ENCODE data around the gene KCNJ4.
A peak's percentile ranks its signal among the peaks of the same experiment; 100 is the strongest.
"Not testable (repeated sequence)": the region's sequence is repeated elsewhere in the genome, so short reads cannot be mapped to it uniquely, and the experiment has no call there.

Gene KCNJ4

GRCh38 chr22:38386918-38387317 is 68.1 kb downstream of the KCNJ4 start:
- not testable (repeated sequence) for H3K4me3 ChIP-seq (ENCODE audit: low read depth, low read length); H2BK12ac ChIP-seq (ENCODE audit: low read length); H3K79me2 ChIP-seq (ENCODE audit: control insufficient read depth, insufficient read depth, low read length, poor library complexity); H3K9me3 ChIP-seq (ENCODE audit: insufficient read depth, low read depth, low read length); H2BK5ac ChIP-seq (ENCODE audit: low read depth, low read length, poor library complexity); H3K27me3 ChIP-seq (ENCODE audit: insufficient read depth, low read length); H4K8ac ChIP-seq (ENCODE audit: low read depth, low read length); H3K79me1 ChIP-seq (ENCODE audit: low read length); H3K27ac ChIP-seq (ENCODE audit: low read depth, low read length); H3K4me2 ChIP-seq (ENCODE audit: low read length); H4K12ac ChIP-seq (ENCODE audit: low read depth, low read length); H2BK120ac ChIP-seq (ENCODE audit: insufficient read depth, low read length, poor library complexity); H4K91ac ChIP-seq (ENCODE audit: low read depth, low read length); H2AFZ ChIP-seq (ENCODE audit: insufficient read depth, low read length, poor library complexity); H3K36me3 ChIP-seq (ENCODE audit: control insufficient read depth in 1 of 2, insufficient read depth in 2 of 2, low read length in 2 of 2); H3K18ac ChIP-seq (ENCODE audit: low read length); H3K14ac ChIP-seq (ENCODE audit: low read length); H3K9ac ChIP-seq (ENCODE audit: low read length); H3K4ac ChIP-seq (ENCODE audit: low read depth, low read length); H3K4me1 ChIP-seq (ENCODE audit: control insufficient read depth in 1 of 2, insufficient read depth in 2 of 2, low read length in 2 of 2); H2AK5ac ChIP-seq (ENCODE audit: low read length); H3K23ac ChIP-seq (ENCODE audit: low read length)
- WGBS (ENCODE audit: extremely low coverage, insufficient coverage, insufficient read length), result no CpG with 5 or more reads among the region's 5 CpGs
- peak in 1 of 2 donors; percentile 16 for DNase-seq

- H3K27me3 ChIP-seq (ENCODE audit: insufficient read depth, low read length), result no peaks in the 10 kb centered on the region
- no peak overlapping the region for H3K14ac ChIP-seq (ENCODE audit: low read length)
- H2BK12ac ChIP-seq (ENCODE audit: low read length), result no peak overlapping the region
- no peak overlapping the region for H2AK5ac ChIP-seq (ENCODE audit: low read length)
- H3K4me2 ChIP-seq (ENCODE audit: low read length), result no peak overlapping the region
- H4K12ac ChIP-seq (ENCODE audit: low read depth, low read length), result no peak overlapping the region
- no peak overlapping the region for H4K8ac ChIP-seq (ENCODE audit: low read depth, low read length)
- no peak overlapping the region for H4K91ac ChIP-seq (ENCODE audit: low read depth, low read length)
- H3K4ac ChIP-seq (ENCODE audit: low read depth, low read length), result peak overlapping the region; percentile 1
- no peak overlapping the region for H3K4me3 ChIP-seq (ENCODE audit: low read depth, low read length)
- H3K79me2 ChIP-seq (ENCODE audit: control insufficient read depth, insufficient read depth, low read length, poor library complexity), result peaks cover 4% of the 10 kb centered on the region
- DNase-seq, result no peak
- no peak overlapping the region for H3K27ac ChIP-seq (ENCODE audit: low read depth, low read length)
- H3K9me3 ChIP-seq (ENCODE audit: insufficient read depth, low read depth, low read length), result no peaks in the 10 kb centered on the region
- no peak overlapping the region for H3K9ac ChIP-seq (ENCODE audit: low read length)
- H3K4me1 ChIP-seq (ENCODE audit: control insufficient read depth in 1 of 2, insufficient read depth in 2 of 2, low read length in 2 of 2), result no peaks in the 10 kb centered on the region
- peaks cover 4 to 10% of the 10 kb centered on the region in 2 experiments for H3K36me3 ChIP-seq (ENCODE audit: control insufficient read depth in 1 of 2, insufficient read depth in 2 of 2, low read length in 2 of 2)
- H2BK5ac ChIP-seq (ENCODE audit: low read depth, low read length, poor library complexity), result no peak overlapping the region
- H3K79me1 ChIP-seq (ENCODE audit: low read length), result no peaks in the 10 kb centered on the region
- H2AFZ ChIP-seq (ENCODE audit: insufficient read depth, low read length, poor library complexity), result no peak overlapping the region
- WGBS (ENCODE audit: extremely low coverage, insufficient coverage, insufficient read length), result no CpG with 5 or more reads among the region's 2 CpGs
- H3K23ac ChIP-seq (ENCODE audit: low read length), result no peak overlapping the region
- H3K18ac ChIP-seq (ENCODE audit: low read length), result no peak overlapping the region
- H2BK120ac ChIP-seq (ENCODE audit: insufficient read depth, low read length, poor library complexity), result no peak overlapping the region
These were observed 71.6 kb downstream of the KCNJ4 start for GRCh38 chr22:38383417-38383816.

GRCh38 chr22:38381371-38381770 is 73.6 kb downstream of the KCNJ4 start:
- H3K4me1 ChIP-seq (ENCODE audit: control insufficient read depth in 1 of 2, insufficient read depth in 2 of 2, low read length in 2 of 2); H3K79me1 ChIP-seq (ENCODE audit: low read length); H2BK12ac ChIP-seq (ENCODE audit: low read length); H2AFZ ChIP-seq (ENCODE audit: insufficient read depth, low read length, poor library complexity); H3K27ac ChIP-seq (ENCODE audit: low read depth, low read length); H4K8ac ChIP-seq (ENCODE audit: low read depth, low read length); H3K18ac ChIP-seq (ENCODE audit: low read length); H2BK120ac ChIP-seq (ENCODE audit: insufficient read depth, low read length, poor library complexity); H2BK5ac ChIP-seq (ENCODE audit: low read depth, low read length, poor library complexity); H2AK5ac ChIP-seq (ENCODE audit: low read length); H4K12ac ChIP-seq (ENCODE audit: low read depth, low read length); H3K14ac ChIP-seq (ENCODE audit: low read length); H3K79me2 ChIP-seq (ENCODE audit: control insufficient read depth, insufficient read depth, low read length, poor library complexity); H3K4me3 ChIP-seq (ENCODE audit: low read depth, low read length); H3K4me2 ChIP-seq (ENCODE audit: low read length); H3K9ac ChIP-seq (ENCODE audit: low read length); H3K27me3 ChIP-seq (ENCODE audit: insufficient read depth, low read length); H3K4ac ChIP-seq (ENCODE audit: low read depth, low read length); H3K9me3 ChIP-seq (ENCODE audit: insufficient read depth, low read depth, low read length); H4K91ac ChIP-seq (ENCODE audit: low read depth, low read length); DNase-seq; H3K23ac ChIP-seq (ENCODE audit: low read length): not testable (repeated sequence)
- WGBS (ENCODE audit: extremely low coverage, insufficient coverage, insufficient read length), result no CpG with 5 or more reads among the region's 3 CpGs
- H3K36me3 ChIP-seq (ENCODE audit: control insufficient read depth in 1 of 2, insufficient read depth in 2 of 2, low read length in 2 of 2), result peaks cover 4 to 10% of the 10 kb centered on the region in 2 experiments

Data from trophoblast cell (in vitro differentiated cells and primary cell).